GM18520 (cell line): ENCODE measurements around the gene KIAA0408.
A peak's percentile ranks its signal among the peaks of the same experiment; 100 is the strongest.
"Not testable (repeated sequence)": the region's sequence is repeated elsewhere in the genome, so short reads cannot be mapped to it uniquely, and the experiment has no call there.

Source experiments
- ATAC-seq: cut with Tn5 transposase; IDR thresholded peaks from one replicate; pipeline ENCODE4 v1.9.1; 2021; ENCODE audit not compliant: unreplicated experiment

The KIAA0408 gene

DNA sequence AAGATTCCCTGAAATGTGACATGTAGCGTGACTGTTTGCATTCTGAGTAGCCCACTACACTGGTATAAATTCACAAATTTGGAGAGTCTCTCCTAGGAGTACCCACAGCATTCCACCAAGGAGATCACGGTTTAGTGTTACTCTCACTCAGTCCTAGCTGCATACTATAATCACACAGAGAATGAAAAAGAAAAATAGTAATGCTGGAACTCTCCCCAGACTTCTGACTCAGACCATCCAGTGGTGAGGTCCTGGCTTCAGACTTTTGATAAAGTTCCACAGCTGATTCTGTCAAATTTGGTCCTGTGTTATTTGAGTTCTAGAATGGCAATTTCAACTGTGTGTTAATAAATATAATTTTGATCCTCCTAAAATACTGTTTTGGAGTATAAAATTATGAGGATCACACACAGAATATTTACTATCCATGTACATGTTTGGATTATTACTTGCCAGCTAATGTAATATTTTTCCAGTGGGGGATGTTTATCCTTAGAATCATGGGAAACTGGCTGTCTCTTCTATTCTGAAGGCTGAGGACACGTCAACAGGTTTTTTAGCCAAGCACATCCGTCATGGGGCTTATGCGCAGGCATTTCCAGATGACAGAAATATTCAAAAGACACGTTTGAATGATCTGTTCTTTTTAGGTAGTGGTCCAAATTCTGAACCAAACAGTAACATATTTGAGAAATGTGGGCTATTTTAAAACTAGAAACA is 5.1 kb upstream of the KIAA0408 start:
- no peak for ATAC-seq

DNA sequence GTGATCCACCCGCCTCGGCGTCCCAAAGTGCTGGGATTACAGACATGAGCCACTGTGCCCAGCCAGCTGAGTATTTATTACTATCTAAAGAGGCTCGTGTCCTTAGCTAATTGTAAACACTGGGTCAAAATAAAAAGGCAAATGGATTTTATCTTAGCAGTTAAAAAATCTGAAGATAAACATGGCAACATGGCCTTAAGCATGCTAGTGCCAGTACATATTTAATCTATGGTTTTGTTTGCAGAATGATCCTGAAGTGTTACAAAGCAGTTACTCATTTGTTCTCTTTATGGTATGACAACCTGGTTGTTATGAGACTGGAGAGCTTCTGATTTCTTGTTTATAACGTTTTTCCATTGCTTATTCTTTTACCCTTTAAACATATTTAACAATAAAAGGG is 3.9 kb upstream of the KIAA0408 start:
- ATAC-seq, result no peak

DNA sequence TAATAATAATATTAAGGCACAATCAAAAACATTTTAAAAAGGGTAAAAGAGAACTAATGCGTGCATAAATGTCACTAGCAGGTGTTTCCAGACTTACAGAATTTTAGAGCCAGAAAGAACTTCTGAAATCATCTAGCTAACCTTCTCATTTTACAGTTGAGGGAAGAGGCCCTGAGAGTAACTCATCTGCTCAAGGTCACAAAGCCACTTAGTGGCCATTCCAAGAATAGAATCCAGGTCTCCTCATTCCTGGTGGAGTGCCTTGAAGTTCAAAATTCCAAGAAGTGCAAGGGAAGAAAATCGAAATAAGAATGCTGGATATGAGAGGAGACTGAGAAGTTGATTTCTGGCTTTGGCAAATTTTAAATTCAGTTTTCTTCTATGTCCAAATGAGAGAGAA is 3.2 kb upstream of the KIAA0408 start:
- no peak for ATAC-seq

DNA sequence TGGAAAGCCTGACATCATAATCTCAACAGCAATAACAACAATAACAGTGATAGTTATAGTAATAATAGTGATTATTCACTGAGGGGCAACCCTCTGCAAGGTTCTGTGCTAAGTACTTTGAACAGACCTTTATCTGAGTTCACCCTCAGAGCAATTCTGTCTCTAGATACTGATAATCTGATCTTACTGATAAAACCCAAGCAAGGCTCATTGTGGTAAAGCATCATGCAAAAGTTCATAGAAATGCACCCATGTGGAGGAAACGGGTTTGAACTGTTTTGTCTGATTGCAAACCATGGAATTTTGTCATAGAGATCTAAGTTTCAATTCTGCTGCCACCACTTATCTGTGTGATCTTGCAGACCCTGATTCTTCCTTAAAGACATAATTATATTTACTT is 1.3 kb upstream of the KIAA0408 start:
- ATAC-seq, result no peak

DNA sequence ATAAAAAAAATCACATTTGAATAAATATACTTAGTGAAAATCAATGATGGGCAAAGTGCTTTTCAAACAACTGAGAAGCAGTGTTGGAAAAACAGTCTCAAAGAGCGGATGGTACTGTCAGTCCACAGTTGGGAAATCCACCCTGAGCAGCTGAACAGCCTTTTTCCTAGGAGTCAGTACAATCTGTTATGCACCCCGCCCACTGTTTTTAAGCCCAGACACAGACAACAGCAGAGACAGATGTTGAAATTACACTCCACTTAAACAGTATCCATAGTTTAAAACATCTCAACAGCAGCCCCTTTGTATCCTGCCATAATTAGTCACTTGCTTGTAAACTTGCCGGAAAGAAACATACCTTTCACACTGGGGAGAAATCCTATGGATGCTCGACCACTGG is 372 bp downstream of the KIAA0408 start:
- no peak for ATAC-seq

DNA sequence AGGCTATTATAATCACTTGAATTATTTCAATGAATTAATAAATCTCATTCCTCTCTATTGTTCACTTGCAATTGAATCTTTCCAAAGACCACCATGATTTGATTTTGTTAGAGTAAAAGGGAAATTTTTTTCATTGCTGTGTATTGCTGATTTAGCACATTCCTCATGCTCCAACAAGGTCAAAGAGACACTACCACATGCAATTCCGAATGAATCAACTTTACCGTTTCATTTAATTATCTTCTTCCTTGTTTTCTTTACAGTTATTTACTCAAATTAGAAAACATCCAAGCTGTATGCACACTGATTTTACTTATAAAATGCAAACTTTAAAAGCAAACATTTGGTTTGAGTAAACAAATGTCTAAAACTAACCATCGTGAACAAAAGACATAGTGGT is 967 bp downstream of the KIAA0408 start:
- no peak for ATAC-seq

DNA sequence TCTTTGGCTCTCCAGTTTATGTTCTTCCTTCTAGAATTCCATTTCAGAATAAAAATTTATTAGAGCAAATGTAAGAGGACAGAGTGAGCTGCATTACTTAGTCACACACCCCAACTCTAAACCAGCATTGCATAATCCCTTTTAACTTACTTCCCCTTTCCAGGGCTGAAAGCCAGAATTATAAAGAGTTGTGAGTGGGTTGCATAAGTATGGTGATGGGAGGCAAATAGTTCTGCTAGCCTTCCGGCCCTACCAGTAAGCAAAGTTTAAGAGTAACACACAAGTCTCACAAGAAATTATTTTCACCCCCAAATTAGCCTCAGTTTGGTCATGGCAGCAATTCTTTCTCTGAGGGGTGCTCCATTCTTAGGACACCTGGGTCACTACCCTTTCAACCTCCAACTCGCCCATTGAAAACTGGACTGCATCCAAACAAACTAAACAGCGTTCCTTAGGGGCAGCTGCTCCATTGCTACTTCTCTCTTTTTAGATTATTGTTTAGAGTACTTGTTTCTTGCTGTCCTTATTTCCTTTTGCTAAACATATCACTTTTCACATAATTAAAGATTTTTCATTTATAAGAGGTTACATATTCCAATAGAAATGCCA is 1.6 kb downstream of the KIAA0408 start:
- ATAC-seq, result no peak

DNA sequence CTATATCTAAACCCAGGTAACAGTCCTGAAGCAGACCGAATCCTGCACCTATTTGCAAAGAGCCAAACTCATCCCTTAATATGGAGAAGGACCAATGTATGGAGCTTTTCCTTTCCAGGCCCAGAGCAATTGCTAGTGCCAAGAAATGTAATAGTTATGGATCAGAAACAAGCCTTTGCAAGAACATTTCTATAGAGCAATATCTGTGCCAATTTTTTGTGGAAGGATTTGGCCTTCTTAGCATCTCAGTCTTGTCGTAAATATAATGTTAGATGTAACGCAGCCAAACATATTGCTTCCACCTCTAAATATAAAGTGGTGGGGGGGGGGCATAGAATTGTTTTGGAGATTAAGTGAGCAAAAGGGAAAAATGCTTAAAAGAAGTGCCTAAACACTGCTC is 2.7 kb downstream of the KIAA0408 start:
- ATAC-seq, result no peak

DNA sequence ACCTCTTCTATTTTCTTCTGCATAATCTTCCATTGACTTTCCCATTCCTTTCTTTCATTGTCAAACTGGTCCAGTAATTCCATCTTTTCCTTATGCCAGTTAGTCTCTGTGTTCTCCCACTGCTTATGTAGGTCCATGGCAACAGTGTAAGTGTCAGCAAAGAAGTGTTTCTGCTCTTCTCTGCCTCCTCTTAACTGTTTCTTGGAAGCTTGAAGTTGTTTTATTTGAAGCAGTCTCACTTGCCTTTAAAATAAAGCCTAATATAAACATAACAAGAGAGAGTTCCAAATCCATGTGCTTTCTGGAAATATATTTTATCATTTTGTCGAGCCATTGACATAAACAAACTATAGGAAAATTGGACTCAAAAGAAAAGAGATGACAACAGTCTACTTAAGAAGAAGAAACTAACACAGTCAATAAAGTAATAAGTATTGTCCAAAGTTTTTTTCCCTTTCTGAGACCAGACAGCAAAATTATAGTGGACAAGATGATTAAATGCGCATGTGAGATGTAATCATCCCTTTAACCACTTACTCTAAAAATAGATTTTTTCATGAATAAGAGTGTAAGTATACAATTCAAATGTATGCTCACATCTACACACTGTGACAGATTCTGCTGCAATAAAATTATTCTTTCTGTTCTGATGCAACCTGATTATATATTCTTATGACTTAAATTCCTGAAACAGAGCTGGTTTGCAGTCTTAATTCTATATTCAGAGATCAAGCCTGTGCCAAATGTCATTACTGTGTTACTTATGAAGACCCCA is 5.2 kb downstream of the KIAA0408 start:
- ATAC-seq, result no peak

DNA sequence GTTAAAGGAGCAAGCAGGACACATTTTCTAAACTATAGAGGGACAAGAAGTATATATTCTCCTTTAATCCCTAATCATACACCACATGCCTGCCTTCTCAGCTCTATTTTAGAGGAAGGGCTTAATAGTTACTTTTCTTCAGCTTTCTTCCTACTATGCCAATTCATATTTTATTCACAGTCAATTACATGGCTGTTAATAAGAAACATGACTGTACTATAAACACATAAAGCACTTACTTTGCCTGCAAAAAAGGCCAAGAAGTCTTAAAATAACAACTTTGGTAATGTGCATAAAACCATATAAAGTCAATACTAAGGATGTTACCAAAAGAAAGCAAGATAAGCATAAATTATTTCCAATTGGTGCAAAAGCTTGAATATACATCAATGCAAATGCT is 6.4 kb downstream of the KIAA0408 start:
- no peak for ATAC-seq

DNA sequence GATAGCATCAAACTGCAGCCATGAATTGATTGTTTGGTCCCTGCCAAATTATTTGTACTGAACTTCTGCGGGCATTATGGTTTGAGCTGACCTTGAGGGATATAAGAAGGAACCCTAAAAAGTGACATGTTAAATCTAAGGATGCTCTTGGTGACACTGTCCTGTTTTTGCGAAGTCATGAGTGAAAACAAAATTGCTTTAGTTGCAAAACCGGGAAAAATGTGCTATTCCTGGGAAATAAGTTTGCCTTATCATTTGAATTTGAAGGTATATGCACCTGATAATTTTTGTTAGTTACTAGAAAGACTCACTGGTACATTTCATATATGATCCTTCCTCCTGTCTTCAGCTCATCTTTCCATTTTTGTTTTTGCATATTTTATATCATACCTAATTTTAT is 7.8 kb downstream of the KIAA0408 start:
- no peak for ATAC-seq

DNA sequence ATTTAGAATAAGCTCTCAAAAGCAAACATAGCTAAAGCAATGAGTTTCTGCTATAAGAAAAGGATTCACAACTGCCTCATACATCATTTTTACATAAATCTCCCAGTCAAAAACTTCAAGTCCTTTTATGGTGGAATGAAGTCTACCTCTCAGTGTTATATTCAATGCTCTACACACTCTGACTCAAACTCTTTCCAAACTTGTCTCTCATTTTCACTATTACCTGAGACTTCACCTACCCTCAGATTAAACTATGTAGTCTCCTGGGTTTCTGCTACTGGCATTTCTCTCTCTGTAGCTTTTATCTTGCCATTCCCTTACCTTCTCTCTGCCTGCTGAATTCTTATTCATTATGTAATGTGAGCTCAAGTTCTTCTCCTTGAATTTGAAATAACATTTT is 11.4 kb downstream of the KIAA0408 start:
- ATAC-seq, result no peak

DNA sequence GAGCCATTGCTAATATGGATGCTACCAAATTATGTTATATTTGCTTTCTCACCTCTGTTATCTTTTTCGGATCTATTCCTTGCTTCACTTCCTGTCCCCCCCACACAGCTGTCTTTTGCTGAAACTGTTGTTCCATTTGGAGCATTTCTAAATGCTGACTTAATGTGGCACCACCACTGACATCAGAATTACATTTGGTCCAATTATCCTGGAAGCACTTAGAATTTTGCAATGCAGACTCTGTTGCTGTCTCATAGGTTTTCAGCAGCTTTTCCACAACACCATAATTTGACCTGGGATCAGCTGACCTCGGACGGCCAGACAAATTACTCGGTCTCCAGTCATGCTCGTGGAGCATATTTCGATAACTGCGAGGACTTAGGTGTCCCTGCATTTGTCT is 12.8 kb downstream of the KIAA0408 start:
- ATAC-seq, result no peak

DNA sequence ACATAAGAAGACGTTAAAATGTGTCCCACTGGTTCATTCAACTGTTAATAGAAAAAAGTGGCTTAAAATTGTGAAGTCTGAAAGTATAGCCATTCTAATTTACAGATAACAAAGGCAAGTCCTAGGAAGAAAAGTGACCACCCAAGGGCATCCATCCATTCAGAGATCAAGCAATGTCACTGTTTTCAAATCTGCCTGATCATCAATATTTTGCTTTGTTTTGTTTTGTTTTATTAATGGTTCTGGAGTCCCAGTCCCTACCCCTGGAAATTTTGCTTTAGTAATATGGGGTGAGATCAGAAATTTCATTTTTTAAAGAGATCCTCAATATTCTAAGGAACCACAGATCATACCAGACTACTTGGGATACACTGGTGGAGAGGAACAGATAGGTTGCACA is 17.3 kb downstream of the KIAA0408 start:
- ATAC-seq, result no peak

DNA sequence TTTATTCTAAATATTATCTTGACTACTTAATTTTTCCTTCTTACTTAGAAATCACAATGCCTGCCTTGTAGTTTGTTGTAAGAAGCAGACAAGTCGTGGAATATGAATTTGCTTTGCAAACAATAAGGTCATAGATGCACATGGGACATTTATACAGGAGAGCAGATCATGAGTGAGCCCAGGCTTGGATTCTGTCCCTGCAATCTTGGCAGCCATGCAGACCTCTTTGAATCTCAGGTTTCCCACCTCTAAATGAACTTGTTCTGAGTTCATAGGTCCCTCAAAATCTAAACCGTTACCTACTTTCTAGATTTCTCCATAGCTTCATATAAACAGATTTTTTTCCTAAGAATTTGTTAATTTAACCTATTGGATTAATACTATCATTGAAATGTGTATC is 19.5 kb downstream of the KIAA0408 start:
- ATAC-seq, result no peak

DNA sequence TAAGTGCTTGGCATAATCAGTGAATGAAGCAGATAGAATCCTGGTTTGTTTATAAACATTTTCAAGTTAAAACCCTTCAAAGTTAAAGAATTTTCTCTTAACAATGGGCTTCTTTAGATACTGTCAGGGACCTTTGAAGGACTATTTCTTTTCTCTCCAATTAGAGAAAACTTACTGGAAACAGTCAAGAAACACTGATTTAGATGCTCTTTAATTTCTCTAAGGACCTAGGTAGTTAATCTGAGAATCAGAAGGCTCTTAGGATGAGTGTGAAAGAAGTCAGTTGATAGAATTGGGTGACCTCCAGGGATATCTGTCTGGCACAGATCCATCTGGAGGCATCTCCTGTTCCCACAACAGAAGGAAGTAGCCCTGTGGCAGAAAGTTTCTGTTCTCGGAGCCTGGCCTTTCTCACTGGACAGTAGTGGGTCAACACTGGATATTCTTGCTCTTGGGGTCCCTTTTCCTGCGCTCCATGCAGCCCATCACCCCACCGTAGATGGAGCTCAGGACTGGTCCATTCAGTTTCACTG is 22.5 kb downstream of the KIAA0408 start:
- ATAC-seq, result no peak

DNA sequence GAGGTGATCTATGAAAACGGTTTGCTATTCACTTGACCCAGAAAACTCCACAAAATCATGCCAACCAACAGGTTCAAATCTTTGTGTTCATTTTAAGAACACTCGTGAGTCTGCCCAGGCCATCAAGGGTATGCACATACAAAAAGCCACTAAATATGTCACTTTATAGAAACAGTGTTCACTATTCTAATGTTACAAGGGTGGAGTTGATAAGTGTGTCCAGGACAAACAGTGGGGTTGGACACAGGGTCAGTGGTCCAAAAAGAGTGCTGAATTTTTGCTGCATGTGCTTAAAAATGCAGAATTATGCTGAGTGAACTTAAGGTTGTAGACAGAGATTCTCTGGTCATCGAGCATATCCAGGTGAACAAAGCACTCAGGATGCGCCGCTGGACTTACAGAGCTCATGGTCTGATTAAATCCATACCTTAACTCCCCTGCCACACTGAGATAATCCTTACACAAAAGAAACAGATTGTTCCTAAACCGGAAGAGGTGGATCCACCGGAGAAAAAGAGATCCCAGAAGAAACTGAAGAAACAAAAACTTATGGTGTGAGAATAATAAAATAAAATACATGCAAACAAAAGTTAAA is 23.5 kb downstream of the KIAA0408 start:
- ATAC-seq, result no peak

DNA sequence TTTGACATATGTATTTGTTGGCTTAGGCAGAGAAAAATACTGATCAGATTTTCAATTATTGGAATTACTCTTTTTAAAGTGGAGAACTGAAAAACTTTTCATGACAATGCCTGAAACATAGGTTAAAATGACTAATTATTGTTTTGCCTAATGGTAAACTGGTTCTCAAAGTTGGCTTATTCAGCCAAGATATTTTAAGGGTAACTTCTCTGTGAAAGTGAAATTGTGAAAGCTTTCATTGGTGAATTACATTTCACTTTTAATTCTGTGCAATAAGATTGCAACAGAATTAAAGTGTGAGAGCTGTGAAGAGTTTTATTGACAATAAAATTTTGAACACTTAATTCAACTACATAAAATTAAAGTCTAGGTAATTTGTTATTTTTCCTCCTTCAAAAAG is 24.5 kb downstream of the KIAA0408 start:
- no peak for ATAC-seq

DNA sequence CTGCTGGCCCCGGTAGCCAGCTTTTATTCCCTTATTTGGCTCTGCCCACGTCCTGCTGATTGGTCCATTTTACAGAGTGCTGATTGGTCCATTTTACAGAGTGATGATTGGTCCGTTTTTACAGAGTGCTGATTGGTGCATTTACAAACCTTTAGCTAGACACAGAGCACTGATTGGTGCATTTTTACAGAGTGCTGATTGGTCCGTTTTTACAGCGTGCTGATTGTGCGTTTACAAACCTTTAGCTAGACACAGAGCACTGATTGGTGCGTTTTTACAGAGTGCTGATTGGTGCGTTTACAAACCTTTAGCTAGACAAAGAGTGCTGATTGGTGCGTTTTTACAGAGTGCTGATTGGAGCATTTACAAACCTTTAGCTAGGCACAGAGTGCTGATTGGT is 30.6 kb downstream of the KIAA0408 start:
- ATAC-seq, result not testable (repeated sequence)

DNA sequence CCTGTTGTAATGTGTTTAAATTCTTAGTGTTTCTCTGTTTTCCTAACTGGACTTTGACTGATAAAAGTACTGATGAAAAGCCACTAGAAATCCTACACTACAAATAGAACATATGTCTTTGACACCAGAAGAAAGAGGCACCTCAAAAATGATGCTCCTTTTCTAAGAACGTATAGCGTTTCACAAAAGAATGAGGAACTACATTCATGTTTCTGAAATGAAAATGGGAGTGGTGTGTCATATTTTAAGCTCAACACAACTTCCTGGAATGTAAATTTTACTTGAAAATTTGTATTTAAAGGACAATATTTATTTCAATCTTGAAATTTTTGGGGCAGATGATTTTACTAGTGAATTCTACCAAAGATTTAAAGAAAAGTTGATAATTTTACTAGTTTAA is 35.3 kb downstream of the KIAA0408 start:
- no peak for ATAC-seq

DNA sequence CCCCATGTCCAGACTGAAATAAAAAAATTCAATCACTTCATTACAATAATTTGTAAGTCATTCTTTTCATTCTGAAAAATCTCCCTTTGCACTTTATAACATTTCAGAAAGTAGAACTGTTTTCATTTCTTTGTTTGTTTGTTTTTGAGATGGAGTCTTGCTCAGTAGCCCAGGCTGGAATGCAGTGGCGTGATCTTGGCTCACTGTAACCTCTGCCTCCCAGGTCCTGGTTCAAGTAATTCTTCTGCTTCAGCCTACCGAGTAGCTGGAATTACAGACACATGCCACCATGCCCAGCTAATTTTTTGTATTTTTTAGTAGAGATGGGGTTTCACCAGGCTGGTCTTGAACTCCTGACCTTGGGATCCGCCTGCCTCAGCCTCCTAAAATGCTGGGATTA is 38.0 kb downstream of the KIAA0408 start:
- ATAC-seq, result not testable (repeated sequence)

DNA sequence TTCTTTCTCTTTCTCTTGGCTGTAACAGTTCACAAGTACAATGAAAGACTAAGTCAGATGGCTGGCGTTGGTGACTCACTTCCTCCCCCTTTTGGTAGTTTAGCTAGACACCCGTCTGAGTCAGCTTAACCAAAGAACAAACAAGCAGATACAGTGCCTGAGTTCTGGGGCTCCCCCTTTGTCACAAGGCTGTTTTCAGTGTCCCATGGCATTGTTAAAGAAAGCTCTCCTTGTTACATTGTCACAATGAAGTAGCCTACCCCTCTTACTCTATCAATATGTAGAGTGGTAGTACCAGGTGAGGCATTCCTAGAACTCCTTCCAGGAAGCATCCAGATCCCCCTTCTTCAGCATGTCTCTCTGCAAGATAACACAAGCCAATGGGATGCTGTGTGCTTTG is 38.6 kb downstream of the KIAA0408 start:
- ATAC-seq, result peak; percentile 100
